HCT116 (cell line): ENCODE data around the gene B3GALNT2. TPM values are rescaled to one million over a fixed set of nuclear protein-coding genes. Genes with fewer than 3 reads are reported as not detected.

Experiments used
- ATAC-seq: fragments of 200-7000 bp; cut with Tn5 transposase; 2 replicates; pipeline ENCODE4 v1.9.1; 2020; ENCODE audit warnings: mild to moderate bottlenecking, moderate library complexity
- BruUV-seq: library from RNA; stranded (reverse); fragments of 400-500 nt; replicated peaks from 2 replicates; lab custom pipeline; 2021; lab: Mats Ljungman, UMichigan
- CTCF ChIA-PET: fragments of 300-600 bp; sonication (Branson Sonifier 250); formaldehyde crosslinking; loops from one replicate; lab custom pipeline; 2021; ENCODE audit warnings: antibody characterized with exemption; lab: Charles Lee
- POLR2A ChIA-PET: fragments of 300-600, 350-600 bp; sonication (Branson Sonifier 250); formaldehyde crosslinking; loops from one replicate; lab custom pipeline; 2021; ENCODE audit warnings: antibody characterized with exemption; lab: Charles Lee
- RAD21 ChIA-PET, 2 experiments: fragments of 300-600 bp; sonication (Branson Sonifier 250); formaldehyde crosslinking; loops; one replicate each; lab custom pipeline; 2023; ENCODE audit warnings: low total read pairs in 2 of 2; ENCODE audit not compliant: uncharacterized antibody in 2 of 2, unreplicated experiment in 2 of 2, low non-redundant PET in 1 of 2; lab: Charles Lee
- DNase-seq: peaks from one replicate; pipeline ENCODE4 v3.0.0-alpha.2; 2010; ENCODE audit warnings: low read depth, low spot score
- H2AFZ ChIP-seq: fragments of 200-600 bp; shearing (Covaris generic), sonication (generic); 2 replicates; pipeline ENCODE4 v1.6.1; 2017; ENCODE audit warnings: low read depth, mixed run types, mixed read lengths, antibody characterized with exemption, low read length; ENCODE audit not compliant: poor library complexity, severe bottlenecking
- H3K27ac ChIP-seq: 2 replicates; pipeline ENCODE4 v1.5.1; 2012; ENCODE audit warnings: low read depth, low read length
- H3K27me3 ChIP-seq: fragments of 200-600 bp; sonication (generic); 2 replicates; pipeline ENCODE4 v1.6.1; 2016; ENCODE audit warnings: mixed run types, low read length, mixed read lengths; ENCODE audit not compliant: insufficient read depth
- H3K36me3 ChIP-seq, 2 experiments: fragments of 200-500 bp in 1 of 2; fragments of 200-600 bp in 1 of 2; sonication (Bioruptor generic) in 1 of 2; sonication (generic) in 1 of 2; 2 replicates each; pipeline versions ENCODE4 v1.5.1 to v1.6.1; 2014 to 2016; ENCODE audit warnings: low read length in 2 of 2, inconsistent platforms in 1 of 2, mixed read lengths in 1 of 2, mixed run types in 1 of 2; ENCODE audit not compliant: insufficient read depth in 2 of 2, control insufficient read depth in 1 of 2
- H3K4me1 ChIP-seq, 2 experiments: fragments of 200-600 bp in 1 of 2; sonication (generic) in 1 of 2; 2 replicates each; pipeline versions ENCODE4 v1.5.1 to v1.6.1; 2012 to 2017; ENCODE audit warnings: low read length in 2 of 2, inconsistent platforms in 1 of 2, mild to moderate bottlenecking in 1 of 2, mixed read lengths in 1 of 2, mixed run types in 1 of 2, moderate library complexity in 1 of 2; ENCODE audit not compliant: insufficient read depth in 2 of 2, control insufficient read depth in 1 of 2
- H3K4me2 ChIP-seq: fragments of 200-600 bp; sonication (generic); 2 replicates; pipeline ENCODE4 v1.6.1; 2017; ENCODE audit warnings: mixed run types, low read length, mixed read lengths
- H3K4me3 ChIP-seq, 2 experiments: fragments of 200-600 bp in 1 of 2; sonication (generic) in 1 of 2; replicated peaks in 1 of 2; 2 replicates each; pipeline ENCODE4 v1.5.1; 2011 to 2016; ENCODE audit warnings: low read length in 2 of 2, control low read depth in 1 of 2, low read depth in 1 of 2, mild to moderate bottlenecking in 1 of 2, mixed read lengths in 1 of 2, mixed run types in 1 of 2
- H3K79me2 ChIP-seq: fragments of 200-600 bp; sonication (generic); 2 replicates; pipeline ENCODE4 v1.6.1; 2017; ENCODE audit warnings: mild to moderate bottlenecking, mixed run types, low read length, moderate library complexity, mixed read lengths; ENCODE audit not compliant: insufficient read depth
- H3K9ac ChIP-seq: fragments of 200-600 bp; sonication (generic); 2 replicates; pipeline ENCODE4 v1.6.1; 2016; ENCODE audit warnings: low read length, mixed read lengths
- H3K9me2 ChIP-seq: fragments of 200-600 bp; sonication (generic), shearing (Covaris generic); 2 replicates; pipeline ENCODE4 v1.6.1; 2017; ENCODE audit warnings: mixed run types, mild to moderate bottlenecking, moderate library complexity; ENCODE audit not compliant: insufficient read depth
- H3K9me3 ChIP-seq, 2 experiments: fragments of 200-500 bp in 1 of 2; fragments of 200-600 bp in 1 of 2; sonication (Bioruptor generic) in 1 of 2; sonication (generic) in 1 of 2; 2 replicates each; pipeline ENCODE4 v1.6.1; 2014 to 2017; ENCODE audit warnings: low read length in 2 of 2, mixed read lengths in 2 of 2, inconsistent platforms in 1 of 2, low read depth in 1 of 2, mild to moderate bottlenecking in 1 of 2, mixed run types in 1 of 2, moderate library complexity in 1 of 2; ENCODE audit not compliant: control insufficient read depth in 1 of 2, insufficient read depth in 1 of 2
- H4K20me1 ChIP-seq: fragments of 200-600 bp; sonication (generic), shearing (Covaris generic); 2 replicates; pipeline ENCODE4 v1.6.1; 2017; ENCODE audit warnings: mixed run types, mild to moderate bottlenecking, moderate library complexity; ENCODE audit not compliant: insufficient read depth
- CBX3 ChIP-seq: IDR thresholded peaks from 2 replicates; pipeline ENCODE4 v1.6.1; 2012; ENCODE audit warnings: low read depth
- CEBPB ChIP-seq: IDR thresholded peaks from 2 replicates; pipeline ENCODE4 v1.6.1; 2012; ENCODE audit warnings: low read depth
- ELF1 ChIP-seq: IDR thresholded peaks from 2 replicates; pipeline ENCODE4 v1.6.1; 2012; ENCODE audit warnings: low read depth, borderline replicate concordance
- EZH2phosphoT487 ChIP-seq: fragments of 200-600 bp; IDR thresholded peaks from 2 replicates; pipeline ENCODE4 v1.6.1; 2018; ENCODE audit warnings: antibody characterized with exemption, borderline replicate concordance
- FOSL1 ChIP-seq: IDR thresholded peaks from 2 replicates; pipeline ENCODE4 v1.6.1; 2012; ENCODE audit warnings: low read depth
- POLR2A ChIP-seq: IDR thresholded peaks from 2 replicates; pipeline ENCODE4 v1.7.0; 2011; ENCODE audit warnings: borderline replicate concordance; ENCODE audit not compliant: insufficient read depth, insufficient read length; ENCODE audit errors: extremely low read depth
- POLR2AphosphoS5 ChIP-seq: IDR thresholded peaks from 2 replicates; pipeline ENCODE4 v1.6.1; 2011; ENCODE audit warnings: mild to moderate bottlenecking, low read depth, low read length, moderate library complexity
- RAD21 ChIP-seq: IDR thresholded peaks from 2 replicates; pipeline ENCODE4 v1.6.1; 2012; ENCODE audit warnings: low read depth, mild to moderate bottlenecking
- SIN3A ChIP-seq: IDR thresholded peaks from 2 replicates; pipeline ENCODE4 v1.6.1; 2012; ENCODE audit warnings: low read depth
- ZFX ChIP-seq: fragments of 450-650 bp; IDR thresholded peaks from 2 replicates; pipeline ENCODE4 v1.6.1; 2017
- ZNF274 ChIP-seq: fragments of 200-500 bp; sonication (Bioruptor generic); IDR thresholded peaks from 2 replicates; pipeline ENCODE4 v1.6.1; 2014; ENCODE audit warnings: mild to moderate bottlenecking, low read depth, low read length, inconsistent platforms
- intact Hi-C: fragments of 100-400 bp; cut with micrococcal nuclease; formaldehyde crosslinking; loops from 2 replicates; pipeline ENCODE4 v1.10.0; 2022
- total RNA-seq: library from RNA; stranded (reverse); gene quantifications from one replicate; pipeline ENCODE4 v1.2.1, GENCODE V29; 2021; ENCODE audit not compliant: unreplicated experiment
- TF ChIP-seq, protein P1 (sequence below): IDR thresholded peaks from 2 replicates; pipeline ENCODE4 v1.6.1; 2011; ENCODE audit warnings: mild to moderate bottlenecking, low read length, moderate library complexity; ENCODE audit not compliant: insufficient replicate concordance; ENCODE audit errors: extremely low read depth
- TF ChIP-seq, protein P2 (sequence below), 3 experiments: fragments of 200-600 bp in 1 of 3; sonication (generic) in 1 of 3; IDR thresholded peaks in 2 of 3; conservative IDR thresholded peaks in 1 of 3; 2 replicates each; pipeline ENCODE4 v1.5.1; 2012 to 2017; ENCODE audit warnings: low read depth in 2 of 3, low read length in 2 of 3, antibody characterized with exemption in 1 of 3, borderline replicate concordance in 1 of 3, control low read depth in 1 of 3, mild to moderate bottlenecking in 1 of 3, mixed read lengths in 1 of 3, mixed run types in 1 of 3, moderate library complexity in 1 of 3; ENCODE audit not compliant: insufficient read depth in 1 of 3

Gene B3GALNT2
- total RNA-seq, 1 experiment from 2014 or later, result 36.8 TPM

DNA sequence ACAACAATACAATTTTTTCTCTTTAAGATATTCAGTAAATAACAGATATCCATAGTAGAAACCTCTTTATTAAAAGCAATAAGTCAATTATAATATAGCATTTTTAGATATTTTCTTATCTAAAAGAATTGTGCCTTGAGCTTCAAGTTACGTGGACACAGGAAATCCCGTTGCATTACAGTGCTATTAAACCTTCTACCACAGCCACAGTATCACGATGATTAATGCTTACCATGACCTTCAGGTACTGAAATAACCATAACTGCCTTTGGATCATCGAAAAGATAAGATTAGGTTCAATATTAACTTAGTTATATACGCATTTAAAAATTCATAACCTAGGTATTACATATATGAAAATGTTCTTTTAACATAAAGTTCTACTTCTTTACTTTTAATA, 17.9 kb downstream of the B3GALNT2 start:
- Histone ChIP-seq H3K4me3 (no peak overlapping the region), H3K9ac (no peak overlapping the region), H3K4me1 (no peaks in the 10 kb centered on the region), H4K20me1 (no peaks in the 10 kb centered on the region), H3K9me3 (no peaks in the 10 kb centered on the region), H3K27ac (no peak overlapping the region), H3K36me3 (peaks cover 3 to 23% of the 10 kb centered on the region in 2 experiments; a peak in 2 of 4 replicates), H3K79me2 (no peaks in the 10 kb centered on the region; the same call in 1 of the 2 replicates), H3K4me2 (no peak overlapping the region), H3K27me3 (no peaks in the 10 kb centered on the region), H2AFZ (no peak overlapping the region), H3K9me2 (no peaks in the 10 kb centered on the region)
- ChIA-PET POLR2A (no interaction called here), CTCF (no interaction called here), RAD21 (no interaction called here)
- TF ChIP-seq, protein P1, sequence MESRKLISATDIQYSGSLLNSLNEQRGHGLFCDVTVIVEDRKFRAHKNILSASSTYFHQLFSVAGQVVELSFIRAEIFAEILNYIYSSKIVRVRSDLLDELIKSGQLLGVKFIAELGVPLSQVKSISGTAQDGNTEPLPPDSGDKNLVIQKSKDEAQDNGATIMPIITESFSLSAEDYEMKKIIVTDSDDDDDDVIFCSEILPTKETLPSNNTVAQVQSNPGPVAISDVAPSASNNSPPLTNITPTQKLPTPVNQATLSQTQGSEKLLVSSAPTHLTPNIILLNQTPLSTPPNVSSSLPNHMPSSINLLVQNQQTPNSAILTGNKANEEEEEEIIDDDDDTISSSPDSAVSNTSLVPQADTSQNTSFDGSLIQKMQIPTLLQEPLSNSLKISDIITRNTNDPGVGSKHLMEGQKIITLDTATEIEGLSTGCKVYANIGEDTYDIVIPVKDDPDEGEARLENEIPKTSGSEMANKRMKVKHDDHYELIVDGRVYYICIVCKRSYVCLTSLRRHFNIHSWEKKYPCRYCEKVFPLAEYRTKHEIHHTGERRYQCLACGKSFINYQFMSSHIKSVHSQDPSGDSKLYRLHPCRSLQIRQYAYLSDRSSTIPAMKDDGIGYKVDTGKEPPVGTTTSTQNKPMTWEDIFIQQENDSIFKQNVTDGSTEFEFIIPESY, result no peak
- TF ChIP-seq CBX3 (no peak), POLR2AphosphoS5 (no peak), SIN3A (no peak), EZH2phosphoT487 (no peak), POLR2A (no peak), ZFX (no peak), RAD21 (no peak), ELF1 (no peak), ZNF274 (no peak), CEBPB (no peak), FOSL1 (no peak)
- TF ChIP-seq, protein P2, sequence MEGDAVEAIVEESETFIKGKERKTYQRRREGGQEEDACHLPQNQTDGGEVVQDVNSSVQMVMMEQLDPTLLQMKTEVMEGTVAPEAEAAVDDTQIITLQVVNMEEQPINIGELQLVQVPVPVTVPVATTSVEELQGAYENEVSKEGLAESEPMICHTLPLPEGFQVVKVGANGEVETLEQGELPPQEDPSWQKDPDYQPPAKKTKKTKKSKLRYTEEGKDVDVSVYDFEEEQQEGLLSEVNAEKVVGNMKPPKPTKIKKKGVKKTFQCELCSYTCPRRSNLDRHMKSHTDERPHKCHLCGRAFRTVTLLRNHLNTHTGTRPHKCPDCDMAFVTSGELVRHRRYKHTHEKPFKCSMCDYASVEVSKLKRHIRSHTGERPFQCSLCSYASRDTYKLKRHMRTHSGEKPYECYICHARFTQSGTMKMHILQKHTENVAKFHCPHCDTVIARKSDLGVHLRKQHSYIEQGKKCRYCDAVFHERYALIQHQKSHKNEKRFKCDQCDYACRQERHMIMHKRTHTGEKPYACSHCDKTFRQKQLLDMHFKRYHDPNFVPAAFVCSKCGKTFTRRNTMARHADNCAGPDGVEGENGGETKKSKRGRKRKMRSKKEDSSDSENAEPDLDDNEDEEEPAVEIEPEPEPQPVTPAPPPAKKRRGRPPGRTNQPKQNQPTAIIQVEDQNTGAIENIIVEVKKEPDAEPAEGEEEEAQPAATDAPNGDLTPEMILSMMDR (IDR thresholded peaks at IDR 0.05 in 2 of 3, conservative IDR thresholded peaks at IDR 0.05 in 1 of 3; ENCODE audit: borderline replicate concordance in 1 of 3, insufficient read depth in 1 of 3, low read depth in 2 of 3, low read length in 2 of 3), result no peak
- no peak for ATAC-seq
- DNase-seq, result no peak
- intact Hi-C loops, result no loop called here
- no TSS peak for BruUV-seq
